Stimulated activated memory B cell treated with anti-CD40 and anti-IgM and Interleukin-4, amounts not matched to agents 10 μg/mL and 1 μg/mL and 100 μg/mL, for 72 hours (primary cell): ENCODE results near the gene SLC6A17.

Source experiments
- ATAC-seq: fragments of 150-1000 bp; cut with Tn5 transposase; 2 replicates; pipeline ENCODE4 v1.10.0; 2021
- H3K27ac Mint-ChIP-seq: one replicate; pipeline ENCODE4 v1.8.0; 2022; ENCODE audit warnings: mild to moderate bottlenecking, mixed read lengths
- H3K27me3 Mint-ChIP-seq: one replicate; pipeline ENCODE4 v1.8.0; 2022; ENCODE audit warnings: mixed read lengths
- H3K36me3 Mint-ChIP-seq: one replicate; pipeline ENCODE4 v1.8.0; 2022; ENCODE audit warnings: mixed read lengths
- H3K4me1 Mint-ChIP-seq: one replicate; pipeline ENCODE4 v1.8.0; 2022; ENCODE audit warnings: mixed read lengths
- H3K4me3 Mint-ChIP-seq: one replicate; pipeline ENCODE4 v1.8.0; 2022; ENCODE audit warnings: mild to moderate bottlenecking, moderate library complexity, mixed read lengths
- H3K9me3 Mint-ChIP-seq: one replicate; pipeline ENCODE4 v1.8.0; 2022; ENCODE audit warnings: mixed read lengths

The SLC6A17 gene

GRCh38 chr1:110125810-110126209, 24.5 kb upstream of the SLC6A17 start:
- peaks cover 2% of the 10 kb centered on the region for H3K4me1 Mint-ChIP-seq
- peaks cover 13% of the 10 kb centered on the region for H3K9me3 Mint-ChIP-seq
- H3K27me3 Mint-ChIP-seq, result peaks cover 74% of the 10 kb centered on the region
- H3K4me3 Mint-ChIP-seq, result no peak overlapping the region
- no peak for ATAC-seq
- H3K27ac Mint-ChIP-seq, result no peak overlapping the region
- peaks cover 8% of the 10 kb centered on the region for H3K36me3 Mint-ChIP-seq

GRCh38 chr1:110130113-110130591, 20.1 kb upstream of the SLC6A17 start:
- Mint-ChIP-seq H3K9me3 (peaks cover 11% of the 10 kb centered on the region), H3K4me3 (no peak overlapping the region), H3K27ac (no peak overlapping the region), H3K4me1 (no peaks in the 10 kb centered on the region), H3K27me3 (peaks cover 80% of the 10 kb centered on the region), H3K36me3 (peaks cover 6% of the 10 kb centered on the region)
- ATAC-seq, result no peak

GRCh38 chr1:110130989-110131388, 19.3 kb upstream of the SLC6A17 start:
- Mint-ChIP-seq H3K27ac (no peak overlapping the region), H3K4me1 (no peaks in the 10 kb centered on the region)

GRCh38 chr1:110132682-110133081, 17.6 kb upstream of the SLC6A17 start:
- peaks cover 79% of the 10 kb centered on the region for H3K27me3 Mint-ChIP-seq
- H3K9me3 Mint-ChIP-seq, result no peaks in the 10 kb centered on the region
- H3K4me3 Mint-ChIP-seq, result no peak overlapping the region
- H3K4me1 Mint-ChIP-seq, result peaks cover 11% of the 10 kb centered on the region
- no peak for ATAC-seq
- no peak overlapping the region for H3K27ac Mint-ChIP-seq
- H3K36me3 Mint-ChIP-seq, result no peaks in the 10 kb centered on the region

More at GRCh38 chr1:110130989-110131388, 19.3 kb upstream of the SLC6A17 start:
- Mint-ChIP-seq H3K4me3 (no peak overlapping the region), H3K9me3 (peaks cover 7% of the 10 kb centered on the region), H3K27me3 (peaks cover 79% of the 10 kb centered on the region), H3K36me3 (peaks cover 4% of the 10 kb centered on the region)
- ATAC-seq, result no peak

GRCh38 chr1:110133436-110133835, 16.9 kb upstream of the SLC6A17 start:
- no peak overlapping the region for H3K27ac Mint-ChIP-seq
- H3K9me3 Mint-ChIP-seq, result no peaks in the 10 kb centered on the region
- peaks cover 76% of the 10 kb centered on the region for H3K27me3 Mint-ChIP-seq
- peaks cover 12% of the 10 kb centered on the region for H3K4me1 Mint-ChIP-seq
- no peak overlapping the region for H3K4me3 Mint-ChIP-seq
- H3K36me3 Mint-ChIP-seq, result no peaks in the 10 kb centered on the region
- ATAC-seq, result no peak

- no peak for ATAC-seq
- Mint-ChIP-seq H3K4me1 (peaks cover 12% of the 10 kb centered on the region), H3K4me3 (no peak overlapping the region), H3K9me3 (no peaks in the 10 kb centered on the region), H3K27me3 (peaks cover 74% of the 10 kb centered on the region), H3K27ac (no peak overlapping the region), H3K36me3 (no peaks in the 10 kb centered on the region)
Observed at GRCh38 chr1:110134050-110134595, 16.2 kb upstream of the SLC6A17 start.

- no peak overlapping the region for H3K27ac Mint-ChIP-seq
- peaks cover 12% of the 10 kb centered on the region for H3K4me1 Mint-ChIP-seq
- no peak for ATAC-seq
- H3K36me3 Mint-ChIP-seq, result no peaks in the 10 kb centered on the region
- H3K4me3 Mint-ChIP-seq, result no peak overlapping the region
- H3K9me3 Mint-ChIP-seq, result peaks cover 3% of the 10 kb centered on the region
- H3K27me3 Mint-ChIP-seq, result peaks cover 74% of the 10 kb centered on the region
Observed at GRCh38 chr1:110135246-110135645, 15.0 kb upstream of the SLC6A17 start.

GRCh38 chr1:110135666-110136065, 14.6 kb upstream of the SLC6A17 start:
- H3K4me1 Mint-ChIP-seq, result peaks cover 12% of the 10 kb centered on the region
- no peak overlapping the region for H3K4me3 Mint-ChIP-seq
- no peaks in the 10 kb centered on the region for H3K36me3 Mint-ChIP-seq
- H3K27me3 Mint-ChIP-seq, result peaks cover 74% of the 10 kb centered on the region
- ATAC-seq, result no peak
- peaks cover 3% of the 10 kb centered on the region for H3K9me3 Mint-ChIP-seq
- H3K27ac Mint-ChIP-seq, result no peak overlapping the region

- Mint-ChIP-seq H3K4me3 (no peak overlapping the region), H3K4me1 (peaks cover 12% of the 10 kb centered on the region), H3K9me3 (peaks cover 3% of the 10 kb centered on the region), H3K27me3 (peaks cover 72% of the 10 kb centered on the region), H3K27ac (no peak overlapping the region), H3K36me3 (no peaks in the 10 kb centered on the region)
- ATAC-seq, result no peak
Observed at GRCh38 chr1:110136911-110137310, 13.4 kb upstream of the SLC6A17 start.

- H3K4me3 Mint-ChIP-seq, result no peak overlapping the region
- H3K36me3 Mint-ChIP-seq, result no peaks in the 10 kb centered on the region
- peaks cover 74% of the 10 kb centered on the region for H3K27me3 Mint-ChIP-seq
- no peak overlapping the region for H3K27ac Mint-ChIP-seq
- H3K9me3 Mint-ChIP-seq, result peaks cover 3% of the 10 kb centered on the region
- ATAC-seq, result no peak
- H3K4me1 Mint-ChIP-seq, result peaks cover 12% of the 10 kb centered on the region
Observed at GRCh38 chr1:110138956-110139355, 11.3 kb upstream of the SLC6A17 start.

GRCh38 chr1:110144366-110144765, 5.9 kb upstream of the SLC6A17 start:
- H3K4me1 Mint-ChIP-seq, result no peaks in the 10 kb centered on the region
- no peak overlapping the region for H3K27ac Mint-ChIP-seq
- no peaks in the 10 kb centered on the region for H3K36me3 Mint-ChIP-seq
- H3K9me3 Mint-ChIP-seq, result peaks cover 3% of the 10 kb centered on the region
- peaks cover 35% of the 10 kb centered on the region for H3K27me3 Mint-ChIP-seq
- H3K4me3 Mint-ChIP-seq, result no peak overlapping the region
- no peak for ATAC-seq

GRCh38 chr1:110148961-110149360, 1.3 kb upstream of the SLC6A17 start:
- H3K9me3 Mint-ChIP-seq, result no peaks in the 10 kb centered on the region
- ATAC-seq, result no peak
- H3K4me3 Mint-ChIP-seq, result no peak overlapping the region
- no peaks in the 10 kb centered on the region for H3K4me1 Mint-ChIP-seq
- no peak overlapping the region for H3K27ac Mint-ChIP-seq
- peaks cover 20% of the 10 kb centered on the region for H3K27me3 Mint-ChIP-seq
- H3K36me3 Mint-ChIP-seq, result no peaks in the 10 kb centered on the region

GRCh38 chr1:110151175-110151669, 928 bp downstream of the SLC6A17 start:
- H3K9me3 Mint-ChIP-seq, result no peaks in the 10 kb centered on the region
- H3K27me3 Mint-ChIP-seq, result peaks cover 42% of the 10 kb centered on the region

GRCh38 chr1:110152133-110152785, 2.0 kb downstream of the SLC6A17 start:
- Mint-ChIP-seq H3K4me3 (no peak overlapping the region), H3K27ac (no peak overlapping the region), H3K36me3 (no peaks in the 10 kb centered on the region), H3K27me3 (peaks cover 53% of the 10 kb centered on the region), H3K4me1 (no peaks in the 10 kb centered on the region), H3K9me3 (peaks cover 3% of the 10 kb centered on the region)
- ATAC-seq, result no peak

More at GRCh38 chr1:110151175-110151669, 928 bp downstream of the SLC6A17 start:
- Mint-ChIP-seq H3K36me3 (no peaks in the 10 kb centered on the region), H3K27ac (no peak overlapping the region), H3K4me3 (no peak overlapping the region), H3K4me1 (no peaks in the 10 kb centered on the region)
- ATAC-seq, result no peak

- Mint-ChIP-seq H3K27ac (no peak overlapping the region), H3K36me3 (no peaks in the 10 kb centered on the region), H3K27me3 (peaks cover 65% of the 10 kb centered on the region), H3K9me3 (peaks cover 7% of the 10 kb centered on the region), H3K4me1 (no peaks in the 10 kb centered on the region), H3K4me3 (no peak overlapping the region)
- no peak for ATAC-seq
Observed at GRCh38 chr1:110153407-110153950, 3.2 kb downstream of the SLC6A17 start.
